Activated CD8-positive, alpha-beta memory T cell treated with anti-CD3 and anti-CD28 coated beads for 4 hours (primary cell): Measurements from ENCODE around the gene SCN11A.

Source experiments
- DNase-seq, 2 donors: peaks; one replicate each; pipeline ENCODE4 v3.0.0-alpha.2; 2020; ENCODE audit warnings: low read depth in 2 of 2

SCN11A gene

GRCh38 chr3:39051649-39052561 is at the start of gene SCN11A, which contains the start of gene WDR48:
Gene SCN11A (minus strand): TSS chr3:39051944. CDS start chr3:38950362, 101,582 bp downstream.
Gene WDR48 (plus strand): TSS chr3:39052016. CDS start chr3:39052026, 10 bp downstream.
- peak; percentile 84 to 92 for DNase-seq

- peak in 1 of 2 donors; percentile 26 for DNase-seq
Measured at GRCh38 chr3:39101022-39101689, 49.4 kb upstream of the SCN11A start.

- no peak for DNase-seq
Measured at GRCh38 chr3:39100500-39100886, 48.7 kb upstream of the SCN11A start.

- no peak for DNase-seq
Measured at GRCh38 chr3:39099738-39100499, 48.2 kb upstream of the SCN11A start.

- no peak for DNase-seq
Measured at GRCh38 chr3:39099242-39099641, 47.5 kb upstream of the SCN11A start.

- no peak for DNase-seq
Measured at GRCh38 chr3:39098473-39099000, 46.8 kb upstream of the SCN11A start.

- DNase-seq = no peak
Measured at GRCh38 chr3:39097716-39098472, 46.1 kb upstream of the SCN11A start.

GRCh38 chr3:39096775-39097174 is 45.0 kb upstream of the SCN11A start:
- DNase-seq = no peak

GRCh38 chr3:39095778-39096177 is 44.0 kb upstream of the SCN11A start:
- no peak for DNase-seq

GRCh38 chr3:39094851-39095677 is 43.3 kb upstream of the SCN11A start:
- DNase-seq = no peak

- no peak for DNase-seq
Measured at GRCh38 chr3:39090922-39091321, 39.2 kb upstream of the SCN11A start.

- no peak for DNase-seq
Measured at GRCh38 chr3:39088889-39089288, 37.1 kb upstream of the SCN11A start.

GRCh38 chr3:39088456-39088855 is 36.7 kb upstream of the SCN11A start:
- DNase-seq = no peak

GRCh38 chr3:39086144-39086543 is 34.4 kb upstream of the SCN11A start:
- no peak for DNase-seq

GRCh38 chr3:39082666-39083313 is 31.0 kb upstream of the SCN11A start:
- DNase-seq = no peak

GRCh38 chr3:39080026-39080425 is 28.3 kb upstream of the SCN11A start:
- no peak for DNase-seq

- no peak for DNase-seq
Measured at GRCh38 chr3:39079530-39079929, 27.8 kb upstream of the SCN11A start.

- no peak for DNase-seq
Measured at GRCh38 chr3:39075910-39076309, 24.2 kb upstream of the SCN11A start.

GRCh38 chr3:39068556-39068955 is 16.8 kb upstream of the SCN11A start:
- DNase-seq = no peak

- no peak for DNase-seq
Measured at GRCh38 chr3:39067286-39067685, 15.5 kb upstream of the SCN11A start.
